ENCODE measurements around the gene HMCN2. TPM values are rescaled to one million over a fixed set of nuclear protein-coding genes. Genes with fewer than 3 reads are reported as not detected.

Gene HMCN2
- total RNA-seq, 1 experiment from 2014 or later = 1.6 TPM

- H3K9me3 ChIP-seq (ENCODE audit: insufficient read depth, low read depth) = no peaks in the 10 kb centered on the region
- ChIA-PET POLR2A (ENCODE audit: unreplicated experiment) (no interaction called here), CTCF (no interaction called here)
- H4K20me1 ChIP-seq (ENCODE audit: insufficient read depth) = no peaks in the 10 kb centered on the region
- no peak for TF ChIP-seq CTCF (conservative IDR thresholded peaks at IDR 0.05)
- no peak for TF ChIP-seq EZH2 (IDR thresholded peaks at IDR 0.05; ENCODE audit: low read depth)
- H3K4me1 ChIP-seq (replicated peaks; ENCODE audit: insufficient read depth) = peaks cover 11% of the 10 kb centered on the region
- H3K36me3 ChIP-seq (ENCODE audit: low read depth) = no peaks in the 10 kb centered on the region
- H3K4me3 ChIP-seq = no peak overlapping the region
- H3K27me3 ChIP-seq (ENCODE audit: insufficient read depth, low read depth) = no peaks in the 10 kb centered on the region
- H3K79me2 ChIP-seq (ENCODE audit: low read depth) = no peaks in the 10 kb centered on the region
- intact Hi-C loops (cut with micrococcal nuclease; ENCODE audit: unreplicated experiment) = no loop called here
- no peaks in the 10 kb centered on the region for H3K9me2 ChIP-seq (ENCODE audit: insufficient read depth)
- no peak overlapping the region for H2AFZ ChIP-seq
- no peak overlapping the region for H3K4me2 ChIP-seq
- BruUV-seq (replicated peaks) = no TSS peak
- no peak overlapping the region for H3K27ac ChIP-seq
- H3F3A ChIP-seq (ENCODE audit: insufficient read depth, low read depth) = peaks cover under 1% of the 10 kb centered on the region; the same call in 1 of the 2 replicates
- no peak for DNase-seq
Observed at GRCh38 chr9:130402243-130402642, 136.7 kb downstream of the HMCN2 start.

GRCh38 chr9:130402645-130403440, 137.3 kb downstream of the HMCN2 start:
- DNase-seq = no peak
- Histone ChIP-seq H3K27ac (no peak overlapping the region), H3K4me3 (no peak overlapping the region), H4K20me1 (ENCODE audit: insufficient read depth) (no peaks in the 10 kb centered on the region), H2AFZ (no peak overlapping the region), H3K36me3 (ENCODE audit: low read depth) (no peaks in the 10 kb centered on the region), H3K9me3 (ENCODE audit: insufficient read depth, low read depth) (no peaks in the 10 kb centered on the region), H3K4me2 (no peak overlapping the region), H3K27me3 (ENCODE audit: insufficient read depth, low read depth) (no peaks in the 10 kb centered on the region), H3K9me2 (ENCODE audit: insufficient read depth) (no peaks in the 10 kb centered on the region), H3K79me2 (ENCODE audit: low read depth) (no peaks in the 10 kb centered on the region), H3F3A (ENCODE audit: insufficient read depth, low read depth) (peaks cover 5% of the 10 kb centered on the region; the same call in 1 of the 2 replicates), H3K4me1 (replicated peaks; ENCODE audit: insufficient read depth) (peaks cover 17% of the 10 kb centered on the region)
- no peak for TF ChIP-seq CTCF (conservative IDR thresholded peaks at IDR 0.05)
- no peak for TF ChIP-seq EZH2 (IDR thresholded peaks at IDR 0.05; ENCODE audit: low read depth)
- CTCF ChIA-PET = no interaction called here
- no TSS peak for BruUV-seq (replicated peaks)
- intact Hi-C loops (cut with micrococcal nuclease; ENCODE audit: unreplicated experiment) = no loop called here
- POLR2A ChIA-PET (ENCODE audit: unreplicated experiment) = no interaction called here

GRCh38 chr9:130405657-130406257, 140.2 kb downstream of the HMCN2 start:
- H3K4me3 ChIP-seq = no peak overlapping the region
- no peaks in the 10 kb centered on the region for H4K20me1 ChIP-seq (ENCODE audit: insufficient read depth)
- no peak overlapping the region for H2AFZ ChIP-seq
- peaks cover 12% of the 10 kb centered on the region; the same call in 1 of the 2 replicates for H3F3A ChIP-seq (ENCODE audit: insufficient read depth, low read depth)
- POLR2A ChIA-PET (ENCODE audit: unreplicated experiment) = no interaction called here
- intact Hi-C loops (cut with micrococcal nuclease; ENCODE audit: unreplicated experiment) = no loop called here
- no peaks in the 10 kb centered on the region for H3K27me3 ChIP-seq (ENCODE audit: insufficient read depth, low read depth)
- no TSS peak for BruUV-seq (replicated peaks)
- no peaks in the 10 kb centered on the region for H3K9me3 ChIP-seq (ENCODE audit: insufficient read depth, low read depth)
- TF ChIP-seq CTCF (conservative IDR thresholded peaks at IDR 0.05) = no peak
- TF ChIP-seq EZH2 (IDR thresholded peaks at IDR 0.05; ENCODE audit: low read depth) = no peak
- H3K9me2 ChIP-seq (ENCODE audit: insufficient read depth) = no peaks in the 10 kb centered on the region
- no peaks in the 10 kb centered on the region for H3K79me2 ChIP-seq (ENCODE audit: low read depth)
- no peak overlapping the region for H3K4me2 ChIP-seq
- no peaks in the 10 kb centered on the region for H3K36me3 ChIP-seq (ENCODE audit: low read depth)
- H3K4me1 ChIP-seq (replicated peaks; ENCODE audit: insufficient read depth) = peaks cover 26% of the 10 kb centered on the region
- no peak overlapping the region for H3K27ac ChIP-seq
- DNase-seq = no peak
- CTCF ChIA-PET = interaction anchor here (0.6 kb wide), 1 partner anchor 307 kb away, joined by 5 read pairs; no protein-coding TSS in a partner anchor
